Pancreas (tissue), 10 donors: ENCODE results near the gene STEAP4. TPM values are rescaled to one million over a fixed set of nuclear protein-coding genes. Genes with fewer than 3 reads are reported as not detected.
A peak's percentile ranks its signal among the peaks of the same experiment; 100 is the strongest.
"Not testable (repeated sequence)": the region's sequence is repeated elsewhere in the genome, so short reads cannot be mapped to it uniquely, and the experiment has no call there.

ENCODE experiments used
- ATAC-seq, 4 donors: fragments of 200-7000 bp; cut with Tn5 transposase; one replicate each; pipeline versions ENCODE4 v1.8.0 to v1.9.1; 2020; ENCODE audit warnings: mild to moderate bottlenecking in 4 of 4, moderate library complexity in 4 of 4
- DNase-seq, 6 donors: peaks; one replicate each; pipeline ENCODE4 v3.0.0-alpha.2; 2020
- FAIRE-seq: peaks from 2 replicates; lab custom pipeline; 2012; peaks lifted over from hg19 to GRCh38; lab: Jason Lieb, UNC
- H3K27ac ChIP-seq, 4 donors: fragments of 200-600 bp; sonication (generic); 1 replicate in 3 of 4; 2 replicates in 1 of 4; pipeline versions ENCODE4 v1.5.0 to v1.8.0; 2020
- H3K27me3 ChIP-seq, 4 donors: fragments of 200-600 bp; one replicate each; pipeline ENCODE4 v1.8.0; 2021
- H3K36me3 ChIP-seq, 3 donors: fragments of 200-600 bp; sonication (generic) in 1 of 3; one replicate each; pipeline versions ENCODE4 v1.5.0 to v1.8.0; 2020 to 2021
- H3K4me1 ChIP-seq, 3 donors: fragments of 200-600 bp; one replicate each; pipeline ENCODE4 v1.8.0; 2021
- H3K4me3 ChIP-seq, 4 donors: fragments of 200-600 bp; sonication (generic) in 2 of 4; one replicate each; pipeline versions ENCODE4 v1.5.0 to v1.8.0; 2020 to 2021
- H3K9me3 ChIP-seq, 4 donors: fragments of 200-600 bp; one replicate each; pipeline ENCODE4 v1.8.0; 2021
- CTCF ChIP-seq, 4 donors: fragments of 200-600 bp; sonication (generic) in 3 of 4; IDR thresholded peaks; one replicate each; pipeline versions ENCODE4 v1.5.0 to v1.8.0; 2021; ENCODE audit warnings: antibody characterized with exemption in 4 of 4
- WGBS, 2 donors: extraction: QIAGEN DNeasy Blood & Tissue Kit; methylation state at CpG; one replicate each; pipeline ENCODE4 v1.1.7; 2013; 5-methylcytosine and 5-hydroxymethylcytosine counted together
- intact Hi-C, 3 donors: fragments of 100-400 bp; cut with DNase I; formaldehyde crosslinking; loops; one replicate each; pipeline versions ENCODE4 v1.11.1 to v1.14.2; 2022
- polyA plus RNA-seq, 2 donors: library from polyadenylated mRNA; stranded (reverse); fragments of 200-250 nt; gene quantifications; one replicate each; pipeline ENCODE4 v1.2.3, GENCODE V29; 2013
- total RNA-seq, 6 donors: library from RNA; stranded (reverse); fragmentation: NEBNext Ultra II Directional in 4 of 6; extraction: Animal tissue kit (Norgen Biotek cat#: 25700) in 4 of 6; gene quantifications; one replicate each; pipeline versions ENCODE4 v1.2.1 to v1.2.4, GENCODE V29; 2021 to 2023
- donor health status: healthy with polysubstance abuse.
- donor health status: DM: no; HTN: no; CAD: no; lungs with moderate emphysema.
- donor health status: DM: no; HTN: no; CAD: no.
- donor health status: control.
- donor health status: control.
- donor health status: Bipolar disorder and iron deficiency.
- donor health status: DM: yes; HTN: yes; CAD: no.
- donor health status: DM: no; HTN: no; CAD: no.
- donor health status: DM: no; HTN: no; CAD: no.
- donor health status: DM: yes; HTN: yes; CAD: no.

The STEAP4 gene
- total and polyA plus RNA-seq, 8 donors, result 3.2 to 15.0 (median 7.2) TPM

DNA sequence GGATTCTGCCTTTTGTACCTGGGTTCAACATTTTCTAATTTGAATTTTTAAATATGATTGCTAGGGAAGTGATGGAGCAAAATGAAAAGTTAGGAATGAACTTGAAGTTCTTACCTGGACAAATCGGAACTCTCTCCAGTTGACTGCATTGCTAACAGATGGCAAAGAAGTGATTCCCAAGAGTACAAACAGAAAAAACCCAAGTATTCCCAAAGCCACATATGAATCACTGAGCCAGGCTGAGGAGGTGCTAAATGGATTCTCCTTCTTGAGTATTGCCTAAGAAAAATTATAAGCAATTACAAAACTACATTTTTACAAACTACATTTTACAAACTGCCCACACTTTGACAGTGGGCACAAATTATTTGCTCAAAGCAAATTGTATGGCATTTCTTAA, 25.9 kb downstream of the STEAP4 start:
- no peak overlapping the region for H3K4me3 ChIP-seq
- DNase-seq (no peak), ATAC-seq (no peak), FAIRE-seq (no peak)
- no peak for TF ChIP-seq CTCF (IDR thresholded peaks at IDR 0.05)
- peaks cover 4 to 9% (median 6%) of the 10 kb centered on the region in 3 donors for H3K4me1 ChIP-seq
- WGBS, 2 donors, result 94 to 100% methylated on average over 1 of the region's 1 CpG
- no peaks in the 10 kb centered on the region for H3K9me3 ChIP-seq
- H3K27me3 ChIP-seq, result no peaks in the 10 kb centered on the region
- H3K36me3 ChIP-seq, result no peaks in the 10 kb centered on the region
- intact Hi-C loops, result no loop called here
- no peak overlapping the region for H3K27ac ChIP-seq

GRCh38 chr7:88279323-88279722, 27.4 kb downstream of the STEAP4 start:
- H3K27ac ChIP-seq, result peak overlapping the region in 2 of 4 donors; percentile 9 to 36
- FAIRE-seq, result no peak
- 38 to 50% methylated on average over 3 of the region's 3 CpGs for WGBS, 2 donors

GRCh38 chr7:88278881-88279280, 27.8 kb downstream of the STEAP4 start:
- no peak overlapping the region for H3K4me3 ChIP-seq
- DNase-seq, result no peak
- peak overlapping the region in 2 of 4 donors; percentile 9 to 36 for H3K27ac ChIP-seq
- no peaks in the 10 kb centered on the region for H3K27me3 ChIP-seq
- no peaks in the 10 kb centered on the region for H3K9me3 ChIP-seq
- H3K4me1 ChIP-seq, result peaks cover 4 to 9% (median 6%) of the 10 kb centered on the region in 3 donors
- ATAC-seq, result peak; percentile 66 to 89 (median 76)
- TF ChIP-seq CTCF (IDR thresholded peaks at IDR 0.05), result no peak
- no peaks in the 10 kb centered on the region for H3K36me3 ChIP-seq
- 27 to 28% methylated on average over 1 of the region's 1 CpG for WGBS, 2 donors
- no peak for FAIRE-seq
- intact Hi-C loops, result no loop called here

More at GRCh38 chr7:88279323-88279722, 27.4 kb downstream of the STEAP4 start:
- Histone ChIP-seq H3K9me3 (no peaks in the 10 kb centered on the region), H3K36me3 (no peaks in the 10 kb centered on the region), H3K27me3 (no peaks in the 10 kb centered on the region), H3K4me3 (no peak overlapping the region), H3K4me1 (peaks cover 4 to 9% (median 6%) of the 10 kb centered on the region in 3 donors)
- TF ChIP-seq CTCF (IDR thresholded peaks at IDR 0.05), result no peak
- DNase-seq (no peak), ATAC-seq (peak in 1 of 4 donors; percentile 25)
- intact Hi-C loops, result no loop called here

- no peak for FAIRE-seq
- no peak for TF ChIP-seq CTCF (IDR thresholded peaks at IDR 0.05)
- intact Hi-C loops, result no loop called here
- WGBS, 2 donors, result 88 to 96% methylated on average over 3 of the region's 3 CpGs
- H3K4me1 ChIP-seq, result peaks cover 4 to 9% (median 6%) of the 10 kb centered on the region in 3 donors
- no peak for DNase-seq
- no peaks in the 10 kb centered on the region for H3K36me3 ChIP-seq
- ATAC-seq, result no peak
- H3K4me3 ChIP-seq, result no peak overlapping the region
- H3K9me3 ChIP-seq, result no peaks in the 10 kb centered on the region
- no peaks in the 10 kb centered on the region for H3K27me3 ChIP-seq
- no peak overlapping the region for H3K27ac ChIP-seq
Measured at GRCh38 chr7:88276605-88277153, 30.0 kb downstream of the STEAP4 start.

- H3K36me3 ChIP-seq, H3K27me3 ChIP-seq, intact Hi-C loops, H3K27ac ChIP-seq, H3K9me3 ChIP-seq, H3K4me1 ChIP-seq, H3K4me3 ChIP-seq, FAIRE-seq: not testable (repeated sequence)
- ATAC-seq, result peak; percentile 50 to 81 (median 74)
- 41 to 48% methylated on average over 5 of the region's 5 CpGs for WGBS, 2 donors
- DNase-seq, result peak in 4 of 6 donors; percentile 30 to 53 (median 40)
Measured at GRCh38 chr7:88274856-88275255, 31.8 kb downstream of the STEAP4 start.
